ENCODE results near the gene ADCY1.

- no peak for TF ChIP-seq CTCF (conservative IDR thresholded peaks at IDR 0.05; ENCODE audit: low read depth, low read length)
- TF ChIP-seq EZH2 (IDR thresholded peaks at IDR 0.05; ENCODE audit: low read length, unreplicated experiment) = no peak
- no peak for TF ChIP-seq EZH2phosphoT487 (IDR thresholded peaks at IDR 0.05; ENCODE audit: borderline replicate concordance, low read length)
These were observed 74.5 kb downstream of the ADCY1 start for GRCh38 chr7:45648671-45648995.

Measured in PC-3 (cell line).